K562 (cell line): ENCODE measurements around the gene ARHGAP26. TPM values are rescaled to one million over a fixed set of nuclear protein-coding genes. Genes with fewer than 3 reads are reported as not detected.

Experiments
- FOS ChIP-seq: IDR thresholded peaks from 3 replicates; pipeline ENCODE4 v1.6.1; 2011; ENCODE audit not compliant: insufficient read length; ENCODE audit errors: extremely low read depth
- HDAC8 ChIP-seq: fragments of 450-650 bp; IDR thresholded peaks from 2 replicates; pipeline ENCODE4 v1.6.1; 2016; ENCODE audit warnings: mild to moderate bottlenecking, missing genetic modification characterization, moderate library complexity, missing compliant biosample characterization
- MGA ChIP-seq: fragments of 450-650 bp; IDR thresholded peaks from 2 replicates; pipeline ENCODE4 v1.6.1; 2016; ENCODE audit warnings: mild to moderate bottlenecking, moderate library complexity
- MITF ChIP-seq: IDR thresholded peaks from 2 replicates; pipeline ENCODE4 v1.6.1; 2014; ENCODE audit warnings: antibody characterized with exemption
- SOX6 ChIP-seq: fragments of 450-650 bp; IDR thresholded peaks from 2 replicates; pipeline ENCODE4 v1.6.1; 2014; ENCODE audit warnings: mild to moderate bottlenecking
- TAL1 ChIP-seq: fragments of 450-650 bp; IDR thresholded peaks from 2 replicates; pipeline ENCODE4 v1.6.1; 2016; ENCODE audit warnings: mild to moderate bottlenecking
- ZNF586 ChIP-seq: fragments of 450-650 bp; formaldehyde crosslinking; conservative IDR thresholded peaks from 2 replicates; pipeline ENCODE4 v1.4.0; 2020; ENCODE audit warnings: mild to moderate bottlenecking, moderate library complexity
- polyA plus RNA-seq, 8 experiments: library from polyadenylated mRNA; depleted of rRNA in 4 of 8; stranded (reverse) in 5 of 8; unstranded in 3 of 8; fragments of >200 nt; fragmentation: Nextera tagmentation in 2 of 8; fragmentation: Illumina TruSeq in 1 of 8; extraction: Ambion mirVana in 2 of 8; extraction: Trizol in 1 of 8; gene quantifications; 2 replicates each; pipeline versions ENCODE4 v1.2.1 to v1.2.3, GENCODE V29; 2011 to 2014; ENCODE audit warnings: inconsistent platforms in 1 of 8, missing spikeins in 1 of 8
- total RNA-seq, 7 experiments: library from RNA; depleted of rRNA in 6 of 7; stranded (reverse); fragments of >200 nt in 6 of 7; fragmentation: Illumina TruSeq in 2 of 7; extraction: Trizol in 2 of 7; gene quantifications; 2 replicates each; pipeline versions ENCODE4 v1.2.1 to v1.2.3, GENCODE V29; 2011 to 2021; ENCODE audit warnings: low replicate concordance in 1 of 7

ARHGAP26 gene
- total and polyA plus RNA-seq, 9 of the 15 experiments (the other 6 are each of a cell fraction or from before 2014, with no cell fraction given): 0.13 to 1.1 (median 0.55) TPM

GRCh38 chr5:143019614-143020515 lies 249.7 kb downstream of the ARHGAP26 start (continued):
- TF ChIP-seq MGA (no peak), ZNF586 (CRISPR knock-in tag) (no peak), HDAC8 (tag) (no peak), FOS (no peak), MITF (no peak), TAL1 (no peak), SOX6 (no peak)
